Neural cell (in vitro differentiated cells): ENCODE data around the gene IL1R2. TPM values are rescaled to one million over a fixed set of nuclear protein-coding genes. Genes with fewer than 3 reads are reported as not detected.

ENCODE experiments used
- H2AFZ ChIP-seq: fragments of 200-600, 300-800 bp; sonication (generic), shearing (Covaris generic); 2 replicates; pipeline ENCODE4 v1.6.0; 2014; ENCODE audit warnings: low read depth, mild to moderate bottlenecking, antibody characterized with exemption, low read length, moderate library complexity
- H3F3A ChIP-seq: fragments of 200-600 bp; shearing (Covaris generic); 2 replicates; pipeline ENCODE4 v1.6.1; 2016; ENCODE audit warnings: mild to moderate bottlenecking, moderate library complexity, mixed read lengths, antibody characterized with exemption, low read length; ENCODE audit not compliant: insufficient read depth, poor library complexity, severe bottlenecking
- H3K27ac ChIP-seq: fragments of 200-600, 300-800 bp; sonication (generic), shearing (Covaris generic); 2 replicates; pipeline ENCODE4 v1.5.1; 2014; ENCODE audit warnings: mild to moderate bottlenecking, low read length, moderate library complexity
- H3K27me3 ChIP-seq: fragments of 300-800, 200-600 bp; sonication (generic), shearing (Covaris generic); 2 replicates; pipeline ENCODE4 v1.6.0; 2014; ENCODE audit warnings: mild to moderate bottlenecking, low read depth, low read length, moderate library complexity; ENCODE audit not compliant: insufficient read depth
- H3K36me3 ChIP-seq: fragments of 300-800, 200-600 bp; sonication (generic), shearing (Covaris generic); 2 replicates; pipeline ENCODE4 v1.5.1; 2014; ENCODE audit warnings: mild to moderate bottlenecking, antibody characterized with exemption, low read length, moderate library complexity; ENCODE audit not compliant: insufficient read depth
- H3K4me2 ChIP-seq: fragments of 300-800, 200-600 bp; sonication (generic), shearing (Covaris generic); 2 replicates; pipeline ENCODE4 v1.6.0; 2014; ENCODE audit warnings: mild to moderate bottlenecking, low read length
- H3K4me3 ChIP-seq: fragments of 300-800, 200-600 bp; sonication (generic), shearing (Covaris generic); 2 replicates; pipeline ENCODE4 v1.5.1; 2014; ENCODE audit warnings: mild to moderate bottlenecking, low read length, moderate library complexity
- H3K79me2 ChIP-seq: fragments of 200-600 bp; shearing (Covaris generic); replicated peaks from 2 replicates; pipeline ENCODE4 v1.6.0; 2014; ENCODE audit warnings: mild to moderate bottlenecking, low read length, moderate library complexity; ENCODE audit not compliant: insufficient read depth
- H3K9ac ChIP-seq: fragments of 300-800, 200-600 bp; sonication (generic), shearing (Covaris generic); 2 replicates; pipeline ENCODE4 v1.6.1; 2016; ENCODE audit warnings: mild to moderate bottlenecking, low read length, mixed read lengths
- H3K9me2 ChIP-seq: fragments of 200-600 bp; shearing (Covaris generic); 2 replicates; pipeline ENCODE4 v1.6.1; 2016; ENCODE audit warnings: mild to moderate bottlenecking, low read length, mixed read lengths; ENCODE audit not compliant: insufficient read depth
- H3K9me3 ChIP-seq: fragments of 200-600, 300-800 bp; sonication (generic), shearing (Covaris generic); 2 replicates; pipeline ENCODE4 v1.6.1; 2016; ENCODE audit warnings: mild to moderate bottlenecking, mixed run types, low read length, moderate library complexity, mixed read lengths
- H4K20me1 ChIP-seq: fragments of 200-600 bp; shearing (Covaris generic); 2 replicates; pipeline ENCODE4 v1.6.1; 2016; ENCODE audit warnings: mild to moderate bottlenecking, mixed run types; ENCODE audit not compliant: insufficient read depth
- CTCF ChIP-seq: fragments of 450-650 bp; IDR thresholded peaks from 2 replicates; pipeline ENCODE4 v1.5.1; 2014; ENCODE audit warnings: antibody characterized with exemption, mild to moderate bottlenecking, moderate library complexity; ENCODE audit not compliant: poor library complexity, severe bottlenecking
- EP300 ChIP-seq: fragments of 450-650 bp; conservative IDR thresholded peaks from 2 replicates; pipeline ENCODE4 v1.6.1; 2014; ENCODE audit warnings: antibody characterized with exemption, mild to moderate bottlenecking, moderate library complexity; ENCODE audit not compliant: poor library complexity, severe bottlenecking
- EZH2 ChIP-seq: fragments of 200-600, 300-800 bp; shearing (Covaris generic), sonication (generic); IDR thresholded peaks from 2 replicates; pipeline ENCODE4 v1.6.1; 2014; ENCODE audit warnings: antibody characterized with exemption, low read length, borderline replicate concordance, mild to moderate bottlenecking; ENCODE audit not compliant: insufficient read depth, poor library complexity, severe bottlenecking
- MXI1 ChIP-seq: fragments of 450-650 bp; conservative IDR thresholded peaks from 2 replicates; pipeline ENCODE4 v1.6.1; 2014; ENCODE audit warnings: antibody characterized with exemption, mild to moderate bottlenecking; ENCODE audit not compliant: poor library complexity, severe bottlenecking
- POLR2AphosphoS5 ChIP-seq: IDR thresholded peaks from 2 replicates; pipeline ENCODE4 v1.6.1; 2012
- RAD21 ChIP-seq: fragments of 450-650 bp; conservative IDR thresholded peaks from 2 replicates; pipeline ENCODE4 v1.6.1; 2014; ENCODE audit warnings: antibody characterized with exemption, mild to moderate bottlenecking, moderate library complexity
- REST ChIP-seq: IDR thresholded peaks from 2 replicates; pipeline ENCODE4 v1.6.1; 2012; ENCODE audit warnings: borderline replicate concordance
- SMC3 ChIP-seq: fragments of 450-650 bp; conservative IDR thresholded peaks from 2 replicates; pipeline ENCODE4 v1.6.1; 2014; ENCODE audit warnings: antibody characterized with exemption, mild to moderate bottlenecking, moderate library complexity; ENCODE audit not compliant: poor library complexity
- TAF1 ChIP-seq: IDR thresholded peaks from 2 replicates; pipeline ENCODE4 v1.6.1; 2012; ENCODE audit warnings: low read depth
- polyA plus RNA-seq: library from polyadenylated mRNA; depleted of rRNA; stranded (reverse); fragments of >200 nt; gene quantifications from 2 replicates; pipeline ENCODE4 v1.2.3, GENCODE V29; 2014

The IL1R2 gene
- polyA plus RNA-seq, 1 donor from 2014 or later: not detected

- H3K4me3 ChIP-seq: no peak overlapping the region
- H3K9me2 ChIP-seq: no peaks in the 10 kb centered on the region
- no peaks in the 10 kb centered on the region for H3K9me3 ChIP-seq
- H3K27me3 ChIP-seq: no peaks in the 10 kb centered on the region
- H4K20me1 ChIP-seq: no peaks in the 10 kb centered on the region
- H3K4me2 ChIP-seq: no peak overlapping the region
- no peak for TF ChIP-seq POLR2AphosphoS5
- no peak for TF ChIP-seq CTCF
- TF ChIP-seq REST: no peak
- no peaks in the 10 kb centered on the region for H3K36me3 ChIP-seq
- no peak overlapping the region for H3K9ac ChIP-seq
- H3K27ac ChIP-seq: no peak overlapping the region
- no peak overlapping the region for H2AFZ ChIP-seq
- H3K79me2 ChIP-seq: no peaks in the 10 kb centered on the region
- no peaks in the 10 kb centered on the region for H3F3A ChIP-seq
Observed at GRCh38 chr2:102058293-102058833, 66.6 kb downstream of the IL1R2 start.

GRCh38 chr2:102059151-102059550 lies 67.4 kb downstream of the IL1R2 start:
- Histone ChIP-seq H3K9me3 (no peaks in the 10 kb centered on the region), H3K4me2 (no peak overlapping the region), H2AFZ (no peak overlapping the region), H3K27me3 (no peaks in the 10 kb centered on the region), H3K79me2 (no peaks in the 10 kb centered on the region), H3F3A (no peaks in the 10 kb centered on the region), H3K4me3 (no peak overlapping the region), H3K9ac (no peak overlapping the region), H3K27ac (no peak overlapping the region), H4K20me1 (no peaks in the 10 kb centered on the region), H3K36me3 (no peaks in the 10 kb centered on the region), H3K9me2 (no peaks in the 10 kb centered on the region)
- no peak for TF ChIP-seq EP300
- TF ChIP-seq REST: no peak
- no peak for TF ChIP-seq POLR2AphosphoS5
- TF ChIP-seq MXI1: no peak
- no peak for TF ChIP-seq SMC3
- no peak for TF ChIP-seq EZH2
- no peak for TF ChIP-seq TAF1
- no peak for TF ChIP-seq CTCF
- TF ChIP-seq RAD21: no peak
